Measurements from ENCODE around the gene GUCA2A. TPM values are rescaled to one million over a fixed set of nuclear protein-coding genes. Genes with fewer than 3 reads are reported as not detected.

Gene GUCA2A
- total and polyA plus RNA-seq, 2 of the 8 experiments (the other 6 are each of a cell fraction or from before 2014, with no cell fraction given) = not detected

GRCh38 chr1:42148166-42148565, 16.4 kb downstream of the GUCA2A start:
- H3K27ac ChIP-seq (ENCODE audit: low read depth, low read length) = no peak overlapping the region
- no peaks in the 10 kb centered on the region for H3K79me2 ChIP-seq (ENCODE audit: control insufficient read depth in 1 of 2, insufficient read depth in 2 of 2, low read length in 2 of 2)
- FAIRE-seq (no peak), DNase-seq (ENCODE audit: low read depth in 1 of 2, low spot score in 2 of 2) (no peak)
- POLR2A ChIA-PET (ENCODE audit: partially characterized antibody) = no interaction called here
- WGBS, 2 experiments (ENCODE audit: extremely low coverage in 1 of 2, insufficient coverage in 1 of 2, insufficient read length in 1 of 2, insufficient replicate concordance in 2 of 2, low coverage in 1 of 2, low lambda C conversion rate in 2 of 2, missing lambda C conversion rate in 1 of 2) = 84% methylated on average over 1 of the region's 1 CpG; no CpG with 5 or more reads in 1 of the 2 experiments
- no peak overlapping the region for H2AK5ac ChIP-seq (ENCODE audit: low read depth, low read length)
- H2BK5ac ChIP-seq (ENCODE audit: low read depth, low read length) = no peak overlapping the region
- no peak overlapping the region for H2BK20ac ChIP-seq (ENCODE audit: low read length)
- H3K56ac ChIP-seq (replicated peaks; ENCODE audit: insufficient read length, low read depth, low read length) = no peak overlapping the region
- CTCF ChIA-PET (ENCODE audit: partially characterized antibody) = interaction anchor here (0.8 to 7.8 kb wide), 6 partner anchors 7 to 569 kb away, joined by 3 to 77 read pairs (median 6); no protein-coding TSS in a partner anchor
- no peak overlapping the region for H2BK15ac ChIP-seq (ENCODE audit: low read length)
- no peaks in the 10 kb centered on the region for H3K36me3 ChIP-seq (ENCODE audit: control insufficient read depth in 2 of 4, insufficient read depth in 4 of 4, low read length in 3 of 4)
- H4K8ac ChIP-seq (ENCODE audit: extremely low read depth, insufficient read depth, low read length) = no peak overlapping the region
- no peak overlapping the region for H3K9ac ChIP-seq (replicated peaks in 1 of 4; ENCODE audit: extremely low read depth in 1 of 4, low read depth in 3 of 4, low read length in 3 of 4)
- H2BK12ac ChIP-seq (ENCODE audit: low read depth, low read length) = no peak overlapping the region
- H3K23ac ChIP-seq (ENCODE audit: insufficient read length) = no peak overlapping the region
- H3K18ac ChIP-seq (ENCODE audit: extremely low read depth, low read length) = no peak overlapping the region
- no peak overlapping the region for H4K5ac ChIP-seq (ENCODE audit: insufficient read length, low read depth, low read length)
- no peaks in the 10 kb centered on the region for H3K9me3 ChIP-seq (ENCODE audit: insufficient read depth in 2 of 2, low read depth in 1 of 2, low read length in 1 of 2)
- no peaks in the 10 kb centered on the region; a peak in 2 of 7 replicates for H3K27me3 ChIP-seq (replicated peaks in 1 of 4; ENCODE audit: control insufficient read depth in 3 of 4, extremely low read depth in 1 of 4, insufficient read depth in 3 of 4, low read length in 3 of 4)
- no peaks in the 10 kb centered on the region for H3K4me1 ChIP-seq (replicated peaks in 1 of 4; ENCODE audit: control insufficient read depth in 3 of 4, insufficient read depth in 4 of 4, low read length in 3 of 4)
- H3K4ac ChIP-seq (replicated peaks; ENCODE audit: insufficient read length, low read depth, low read length) = no peak overlapping the region
- no peaks in the 10 kb centered on the region for H3K79me1 ChIP-seq (ENCODE audit: low read depth, low read length)
- H3K14ac ChIP-seq (ENCODE audit: insufficient read length) = no peak overlapping the region
- no peaks in the 10 kb centered on the region; the same call in 1 of the 2 replicates for H3K23me2 ChIP-seq (ENCODE audit: low read depth, low read length)
- no peak overlapping the region for H3K4me3 ChIP-seq (ENCODE audit: extremely low read depth in 1 of 4, insufficient read depth in 2 of 4, low read depth in 3 of 4, low read length in 4 of 4)
- no peak overlapping the region for H2BK120ac ChIP-seq (replicated peaks; ENCODE audit: low read depth, low read length)
- H4K20me1 ChIP-seq (replicated peaks in 1 of 2; ENCODE audit: control insufficient read depth in 1 of 2, insufficient read depth in 2 of 2, low read length in 2 of 2) = peaks cover 0 to 2% of the 10 kb centered on the region in 2 experiments
- no peak overlapping the region for H3K4me2 ChIP-seq (ENCODE audit: insufficient read depth in 1 of 2, low read depth in 2 of 2, low read length in 2 of 2)
- TF ChIP-seq CEBPB (IDR thresholded peaks at IDR 0.05; ENCODE audit: low read depth, low read length) (no peak), KDM1A (IDR thresholded peaks at IDR 0.05; ENCODE audit: borderline replicate concordance, low read length) (no peak), BACH1 (IDR thresholded peaks at IDR 0.05; ENCODE audit: low read length) (no peak), SP1 (IDR thresholded peaks at IDR 0.05; ENCODE audit: low read depth, low read length) (no peak), TBP (IDR thresholded peaks at IDR 0.05; ENCODE audit: low read depth, low read length) (no peak), CTBP2 (IDR thresholded peaks at IDR 0.05; ENCODE audit: borderline replicate concordance, insufficient read depth, insufficient read length, low read length) (no peak), POLR2AphosphoS5 (IDR thresholded peaks at IDR 0.05; ENCODE audit: low read depth, low read length) (no peak), TEAD4 (IDR thresholded peaks at IDR 0.05; ENCODE audit: low read depth, low read length) (no peak), HDAC6 (IDR thresholded peaks at IDR 0.05; ENCODE audit: low read depth, low read length) (no peak), POLR2A (IDR thresholded peaks at IDR 0.05; ENCODE audit: control extremely low read depth in 1 of 2, low read depth in 2 of 2, low read length in 2 of 2) (no peak), SAP30 (IDR thresholded peaks at IDR 0.05; ENCODE audit: insufficient read depth, insufficient replicate concordance, low read length) (no peak), BRCA1 (IDR thresholded peaks at IDR 0.05; ENCODE audit: low read depth, low read length) (no peak)
- H4K91ac ChIP-seq (replicated peaks; ENCODE audit: insufficient read length, low read length) = no peak overlapping the region
- H2AFZ ChIP-seq (ENCODE audit: low read length) = no peak overlapping the region

Data from H1 (cell line).